ENCODE results near the gene KLHL14. TPM values are rescaled to one million over a fixed set of nuclear protein-coding genes. Genes with fewer than 3 reads are reported as not detected.

The KLHL14 gene
- total and polyA plus RNA-seq, 5 donors from 2014 or later = 0.20 TPM; not detected in 4

- no peaks in the 10 kb centered on the region for H3K36me3 ChIP-seq (ENCODE audit: control insufficient read depth, insufficient read depth, low read length)
- no peak overlapping the region for H3K4me3 ChIP-seq (ENCODE audit: low read depth, low read length)
- Mint-ChIP-seq H3K4me1 (no peaks in the 10 kb centered on the region), H3K27me3 (peaks cover 4% of the 10 kb centered on the region), H3K9me3 (peaks cover 0 to 3% (median 0%) of the 10 kb centered on the region in 7 donors), H3K36me3 (no peaks in the 10 kb centered on the region), H3K27ac (no peak overlapping the region), H3K4me3 (no peak overlapping the region)
- no peaks in the 10 kb centered on the region for H3K27me3 ChIP-seq (ENCODE audit: control insufficient read depth, insufficient read depth, low read length)
- DNase-seq = no peak
- no peak for ATAC-seq (ENCODE audit: low read depth in 2 of 2)
- H3K4me1 ChIP-seq (ENCODE audit: control insufficient read depth, insufficient read depth, low read length, poor library complexity, severe bottlenecking) = no peaks in the 10 kb centered on the region
- H3K9me3 ChIP-seq (ENCODE audit: control insufficient read depth in 2 of 2, low read length in 2 of 2) = no peaks in the 10 kb centered on the region
- H3K27ac ChIP-seq (ENCODE audit: insufficient read depth, low read length, poor library complexity, severe bottlenecking) = no peak overlapping the region
These were observed 13.1 kb downstream of the KLHL14 start for GRCh38 chr18:32759611-32760167.

GRCh38 chr18:32754508-32755263 lies 18.1 kb downstream of the KLHL14 start:
- peaks cover 0 to 2% (median 0%) of the 10 kb centered on the region in 7 donors for H3K9me3 Mint-ChIP-seq
- H3K36me3 Mint-ChIP-seq = no peaks in the 10 kb centered on the region
- DNase-seq (no peak), ATAC-seq (ENCODE audit: low read depth in 2 of 2) (no peak)
- Histone ChIP-seq H3K27ac (ENCODE audit: insufficient read depth, low read length, poor library complexity, severe bottlenecking) (no peak overlapping the region), H3K9me3 (ENCODE audit: control insufficient read depth in 2 of 2, low read length in 2 of 2) (no peaks in the 10 kb centered on the region), H3K36me3 (ENCODE audit: control insufficient read depth, insufficient read depth, low read length) (no peaks in the 10 kb centered on the region), H3K4me3 (ENCODE audit: low read depth, low read length) (no peak overlapping the region), H3K4me1 (ENCODE audit: control insufficient read depth, insufficient read depth, low read length, poor library complexity, severe bottlenecking) (no peaks in the 10 kb centered on the region), H3K27me3 (ENCODE audit: control insufficient read depth, insufficient read depth, low read length) (no peaks in the 10 kb centered on the region)
- H3K4me1 Mint-ChIP-seq = no peaks in the 10 kb centered on the region
- H3K4me3 Mint-ChIP-seq = no peak overlapping the region
- H3K27me3 Mint-ChIP-seq = peaks cover 6% of the 10 kb centered on the region
- no peak overlapping the region for H3K27ac Mint-ChIP-seq

GRCh38 chr18:32753656-32754260 lies 19.1 kb downstream of the KLHL14 start:
- H3K9me3 ChIP-seq (ENCODE audit: control insufficient read depth in 2 of 2, low read length in 2 of 2) = no peaks in the 10 kb centered on the region
- no peaks in the 10 kb centered on the region for H3K27me3 ChIP-seq (ENCODE audit: control insufficient read depth, insufficient read depth, low read length)
- H3K4me3 ChIP-seq (ENCODE audit: low read depth, low read length) = no peak overlapping the region
- peaks cover 0 to 2% (median 0%) of the 10 kb centered on the region in 7 donors for H3K9me3 Mint-ChIP-seq
- no peak overlapping the region for H3K4me3 Mint-ChIP-seq
- H3K4me1 Mint-ChIP-seq = no peaks in the 10 kb centered on the region
- H3K4me1 ChIP-seq (ENCODE audit: control insufficient read depth, insufficient read depth, low read length, poor library complexity, severe bottlenecking) = no peaks in the 10 kb centered on the region
- DNase-seq (no peak), ATAC-seq (ENCODE audit: low read depth in 2 of 2) (no peak)
- H3K27ac Mint-ChIP-seq = no peak overlapping the region
- no peaks in the 10 kb centered on the region for H3K36me3 Mint-ChIP-seq
- H3K27me3 Mint-ChIP-seq = peaks cover 6% of the 10 kb centered on the region
- no peak overlapping the region for H3K27ac ChIP-seq (ENCODE audit: insufficient read depth, low read length, poor library complexity, severe bottlenecking)
- H3K36me3 ChIP-seq (ENCODE audit: control insufficient read depth, insufficient read depth, low read length) = no peaks in the 10 kb centered on the region

GRCh38 chr18:32750328-32750727 lies 22.5 kb downstream of the KLHL14 start:
- ATAC-seq (ENCODE audit: low read depth in 2 of 2) (no peak), DNase-seq (no peak)
- no peaks in the 10 kb centered on the region for H3K4me1 ChIP-seq (ENCODE audit: control insufficient read depth, insufficient read depth, low read length, poor library complexity, severe bottlenecking)
- H3K4me1 Mint-ChIP-seq = no peaks in the 10 kb centered on the region
- H3K4me3 Mint-ChIP-seq = no peak overlapping the region
- H3K36me3 ChIP-seq (ENCODE audit: control insufficient read depth, insufficient read depth, low read length) = no peaks in the 10 kb centered on the region
- H3K27me3 Mint-ChIP-seq = peaks cover 10% of the 10 kb centered on the region
- H3K9me3 ChIP-seq (ENCODE audit: control insufficient read depth in 2 of 2, low read length in 2 of 2) = no peaks in the 10 kb centered on the region
- H3K27ac Mint-ChIP-seq = no peak overlapping the region
- no peaks in the 10 kb centered on the region for H3K36me3 Mint-ChIP-seq
- peaks cover 0 to 2% (median 0%) of the 10 kb centered on the region in 7 donors for H3K9me3 Mint-ChIP-seq
- H3K4me3 ChIP-seq (ENCODE audit: low read depth, low read length) = no peak overlapping the region
- H3K27me3 ChIP-seq (ENCODE audit: control insufficient read depth, insufficient read depth, low read length) = no peaks in the 10 kb centered on the region
- no peak overlapping the region for H3K27ac ChIP-seq (ENCODE audit: insufficient read depth, low read length, poor library complexity, severe bottlenecking)

GRCh38 chr18:32749809-32750208 lies 23.0 kb downstream of the KLHL14 start:
- Mint-ChIP-seq H3K4me1 (no peaks in the 10 kb centered on the region), H3K27ac (no peak overlapping the region), H3K27me3 (peaks cover 10% of the 10 kb centered on the region), H3K4me3 (no peak overlapping the region), H3K9me3 (peaks cover 0 to 2% (median 0%) of the 10 kb centered on the region in 7 donors), H3K36me3 (no peaks in the 10 kb centered on the region)
- Histone ChIP-seq H3K4me3 (ENCODE audit: low read depth, low read length) (no peak overlapping the region), H3K4me1 (ENCODE audit: control insufficient read depth, insufficient read depth, low read length, poor library complexity, severe bottlenecking) (no peaks in the 10 kb centered on the region), H3K27me3 (ENCODE audit: control insufficient read depth, insufficient read depth, low read length) (no peaks in the 10 kb centered on the region), H3K9me3 (ENCODE audit: control insufficient read depth in 2 of 2, low read length in 2 of 2) (no peaks in the 10 kb centered on the region), H3K36me3 (ENCODE audit: control insufficient read depth, insufficient read depth, low read length) (no peaks in the 10 kb centered on the region), H3K27ac (ENCODE audit: insufficient read depth, low read length, poor library complexity, severe bottlenecking) (no peak overlapping the region)
- no peak for DNase-seq
- no peak for ATAC-seq (ENCODE audit: low read depth in 2 of 2)

- Histone ChIP-seq H3K36me3 (ENCODE audit: control insufficient read depth, insufficient read depth, low read length) (no peaks in the 10 kb centered on the region), H3K27ac (ENCODE audit: insufficient read depth, low read length, poor library complexity, severe bottlenecking) (no peak overlapping the region), H3K27me3 (ENCODE audit: control insufficient read depth, insufficient read depth, low read length) (no peaks in the 10 kb centered on the region), H3K4me1 (ENCODE audit: control insufficient read depth, insufficient read depth, low read length, poor library complexity, severe bottlenecking) (no peaks in the 10 kb centered on the region), H3K9me3 (ENCODE audit: control insufficient read depth in 2 of 2, low read length in 2 of 2) (no peaks in the 10 kb centered on the region), H3K4me3 (ENCODE audit: low read depth, low read length) (no peak overlapping the region)
- no peak for ATAC-seq (ENCODE audit: low read depth in 2 of 2)
- no peaks in the 10 kb centered on the region for H3K27me3 Mint-ChIP-seq
- H3K27ac Mint-ChIP-seq = no peak overlapping the region
- H3K36me3 Mint-ChIP-seq = no peaks in the 10 kb centered on the region
- H3K9me3 Mint-ChIP-seq = peaks cover 0 to 4% (median 0%) of the 10 kb centered on the region in 7 donors
- no peaks in the 10 kb centered on the region for H3K4me1 Mint-ChIP-seq
- H3K4me3 Mint-ChIP-seq = no peak overlapping the region
- no peak for DNase-seq
These were observed 30.2 kb downstream of the KLHL14 start for GRCh38 chr18:32742579-32742978.

GRCh38 chr18:32735781-32736180 lies 37.0 kb downstream of the KLHL14 start:
- Histone ChIP-seq H3K27me3 (ENCODE audit: control insufficient read depth, insufficient read depth, low read length) (no peaks in the 10 kb centered on the region), H3K4me1 (ENCODE audit: control insufficient read depth, insufficient read depth, low read length, poor library complexity, severe bottlenecking) (no peaks in the 10 kb centered on the region), H3K9me3 (ENCODE audit: control insufficient read depth in 2 of 2, low read length in 2 of 2) (no peaks in the 10 kb centered on the region), H3K36me3 (ENCODE audit: control insufficient read depth, insufficient read depth, low read length) (no peaks in the 10 kb centered on the region), H3K27ac (ENCODE audit: insufficient read depth, low read length, poor library complexity, severe bottlenecking) (no peak overlapping the region), H3K4me3 (ENCODE audit: low read depth, low read length) (no peak overlapping the region)
- Mint-ChIP-seq H3K9me3 (peaks cover 0 to 6% (median 4%) of the 10 kb centered on the region in 7 donors), H3K27ac (no peak overlapping the region), H3K4me3 (no peak overlapping the region), H3K36me3 (no peaks in the 10 kb centered on the region), H3K4me1 (peaks cover 0 to 5% (median 2%) of the 10 kb centered on the region in 4 donors), H3K27me3 (peaks cover 5% of the 10 kb centered on the region)
- DNase-seq (no peak), ATAC-seq (ENCODE audit: low read depth in 2 of 2) (no peak)

Data from CD4-positive, CD25-positive, alpha-beta regulatory T cell (primary cell).